Fibroblast of the aortic adventitia (primary cell): ENCODE results near the gene ARHGAP12. TPM values are rescaled to one million over a fixed set of nuclear protein-coding genes. Genes with fewer than 3 reads are reported as not detected.
A peak's percentile ranks its signal among the peaks of the same experiment; 100 is the strongest.

Experiments used
- DNase-seq: peaks from one replicate; pipeline ENCODE4 v3.0.0-alpha.2; 2010; ENCODE audit warnings: low read depth
- H3K4me3 ChIP-seq: 2 replicates; pipeline ENCODE4 v1.5.1; 2011; ENCODE audit warnings: low read depth, mild to moderate bottlenecking, control low read depth, low read length, moderate library complexity
- CTCF ChIP-seq: IDR thresholded peaks from 2 replicates; pipeline ENCODE4 v1.5.1; 2011; ENCODE audit warnings: mild to moderate bottlenecking, low read length, control low read depth, inconsistent platforms; ENCODE audit not compliant: insufficient read depth
- total RNA-seq: library from RNA; depleted of rRNA; stranded (reverse); fragments of >200 nt; gene quantifications from 2 replicates; pipeline ENCODE4 v1.2.3, GENCODE V29; 2012; ENCODE audit warnings: low replicate concordance

Gene ARHGAP12
- total RNA-seq, 1 donor = 77.9 TPM

GRCh38 chr10:31851216-31851615, 77.4 kb downstream of the ARHGAP12 start:
- no peak for TF ChIP-seq CTCF
- DNase-seq = no peak
- no peak overlapping the region for H3K4me3 ChIP-seq

- no peak for DNase-seq
- no peak for TF ChIP-seq CTCF
- H3K4me3 ChIP-seq = no peak overlapping the region
These were observed 81.1 kb downstream of the ARHGAP12 start for GRCh38 chr10:31847515-31847914.

- no peak for DNase-seq
- no peak for TF ChIP-seq CTCF
- H3K4me3 ChIP-seq = no peak overlapping the region
These were observed 89.9 kb downstream of the ARHGAP12 start for GRCh38 chr10:31838709-31839108.

DNA sequence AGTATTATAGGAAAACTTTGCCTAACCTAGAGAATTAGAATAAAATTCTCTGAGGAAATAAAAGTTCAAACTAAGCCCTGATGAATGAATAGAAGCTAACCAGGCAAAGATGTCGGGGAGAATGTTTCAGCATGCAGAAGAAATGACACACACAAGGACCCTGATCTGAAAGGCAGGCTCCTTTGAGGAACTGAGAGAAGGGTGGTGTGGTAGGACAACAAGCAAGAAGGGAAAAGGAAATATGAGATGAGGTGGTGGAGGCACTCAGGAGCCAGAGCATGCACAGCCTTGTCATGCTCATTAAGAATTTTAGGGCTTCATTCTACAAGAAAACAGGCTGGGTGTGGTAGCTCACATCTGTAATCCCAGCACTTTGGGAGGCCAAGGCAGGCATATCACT, 90.6 kb downstream of the ARHGAP12 start:
- no peak overlapping the region for H3K4me3 ChIP-seq
- DNase-seq = no peak
- TF ChIP-seq CTCF = no peak

DNA sequence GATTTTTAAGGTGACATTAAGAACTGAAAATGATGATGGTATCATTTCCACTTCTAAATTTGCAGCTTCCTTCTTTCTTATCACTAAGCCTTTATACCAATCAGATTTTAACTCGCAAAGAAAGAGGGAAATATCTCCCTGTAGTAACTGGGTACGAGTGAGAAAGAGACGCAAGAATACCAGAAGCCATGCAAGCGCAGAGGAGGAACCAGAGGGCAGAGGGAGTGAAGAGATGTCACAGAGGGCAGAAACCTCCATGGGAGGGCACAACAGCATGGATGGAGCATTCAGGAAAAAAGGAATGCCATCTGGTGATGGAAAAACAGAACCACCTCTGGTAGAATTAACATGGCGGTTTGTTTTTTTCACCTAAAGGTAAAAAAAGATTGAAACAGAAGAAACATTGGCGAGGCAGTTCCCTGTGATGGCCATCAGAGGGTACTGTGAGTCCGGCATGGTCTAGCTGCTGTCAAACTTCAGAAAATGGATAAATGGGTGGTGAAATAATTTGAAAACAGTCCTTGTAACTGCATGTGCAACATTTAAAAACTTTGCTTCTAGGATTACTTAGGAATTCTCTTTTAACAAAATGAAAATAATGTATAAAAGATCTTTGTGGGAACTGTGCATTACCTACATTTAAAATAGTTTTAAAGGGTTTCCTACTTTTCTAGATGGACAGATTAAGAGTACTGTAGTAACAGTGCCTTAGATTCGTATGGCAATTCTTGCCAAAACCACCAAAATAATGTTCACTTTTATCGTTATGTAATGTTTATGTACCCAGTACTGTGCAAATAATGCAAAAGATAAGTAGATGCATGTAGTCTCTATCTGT, 91.8 kb downstream of the ARHGAP12 start:
- H3K4me3 ChIP-seq = no peak overlapping the region
- peak; percentile 60 for DNase-seq
- peak; percentile 84 for TF ChIP-seq CTCF

DNA sequence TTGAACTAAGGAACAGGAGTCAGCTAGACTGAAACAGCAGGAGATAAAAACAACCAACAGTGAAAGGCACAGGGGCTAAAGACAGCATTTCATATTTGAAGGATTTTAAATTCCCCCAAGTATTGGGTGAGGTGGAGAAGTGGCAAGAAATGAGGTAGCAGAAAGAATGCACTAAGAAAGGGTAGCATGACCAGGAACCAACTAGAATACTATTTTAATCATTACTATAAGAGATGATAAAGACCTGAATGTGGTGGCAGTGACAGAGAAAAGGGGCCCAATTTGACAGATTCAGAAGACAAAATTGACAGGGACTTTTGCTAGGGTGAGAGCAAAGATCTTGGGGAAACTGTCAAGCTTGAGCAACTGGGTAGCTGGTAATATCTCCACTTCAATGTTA, 94.9 kb downstream of the ARHGAP12 start:
- no peak overlapping the region for H3K4me3 ChIP-seq
- DNase-seq = no peak
- no peak for TF ChIP-seq CTCF

DNA sequence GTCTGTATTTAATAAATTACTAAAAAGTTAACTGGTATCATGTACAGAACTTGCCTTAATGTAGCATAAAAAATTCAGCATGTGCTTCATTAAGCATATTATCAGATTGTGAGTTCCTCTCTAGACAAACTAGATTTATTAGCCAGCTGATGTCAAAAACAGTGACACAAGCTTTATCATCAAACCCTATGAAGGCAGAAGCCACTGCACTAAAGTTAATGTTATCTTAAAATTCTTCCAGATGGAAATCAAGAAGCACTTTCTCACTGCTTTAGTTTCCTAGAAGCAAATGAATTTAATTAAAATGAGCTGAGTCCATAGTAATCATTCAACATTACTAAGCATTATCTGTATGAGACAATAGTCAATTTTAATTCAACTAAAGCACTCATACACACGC, 96.4 kb downstream of the ARHGAP12 start:
- DNase-seq = no peak
- no peak for TF ChIP-seq CTCF
- H3K4me3 ChIP-seq = no peak overlapping the region
